NCI-H446 (cell line): ENCODE data around the gene CDC42EP2.
A peak's percentile ranks its signal among the peaks of the same experiment; 100 is the strongest.
"Not testable (repeated sequence)": the region's sequence is repeated elsewhere in the genome, so short reads cannot be mapped to it uniquely, and the experiment has no call there.

Source experiments
- DNase-seq, 2 experiments: peaks; one replicate each; lab custom pipeline; 2025; lab: John Stamatoyannopoulos, UW

Gene CDC42EP2

GRCh38 chr11:65317025-65317786 lies 2.5 kb downstream of the CDC42EP2 start:
- no peak for DNase-seq

GRCh38 chr11:65320386-65321075 lies 5.9 kb downstream of the CDC42EP2 start:
- DNase-seq, result no peak

GRCh38 chr11:65321076-65321475 lies 6.4 kb downstream of the CDC42EP2 start:
- DNase-seq, result no peak

- no peak for DNase-seq
Observed at GRCh38 chr11:65321828-65322485, 7.3 kb downstream of the CDC42EP2 start.

- DNase-seq, result no peak
Observed at GRCh38 chr11:65323813-65324212, 9.1 kb downstream of the CDC42EP2 start.

GRCh38 chr11:65325435-65325834 lies 10.8 kb downstream of the CDC42EP2 start:
- DNase-seq, result no peak

- no peak for DNase-seq
Observed at GRCh38 chr11:65327021-65327420, 12.4 kb downstream of the CDC42EP2 start.

GRCh38 chr11:65329478-65329877 lies 14.8 kb downstream of the CDC42EP2 start:
- DNase-seq, result no peak

- peak; percentile 89 to 93 for DNase-seq
Observed at GRCh38 chr11:65329944-65330403, 15.3 kb downstream of the CDC42EP2 start.

- no peak for DNase-seq
Observed at GRCh38 chr11:65330544-65330943, 15.9 kb downstream of the CDC42EP2 start.

GRCh38 chr11:65332591-65332990 lies 17.9 kb downstream of the CDC42EP2 start:
- not testable (repeated sequence) for DNase-seq

GRCh38 chr11:65334696-65335295 lies 20.1 kb downstream of the CDC42EP2 start:
- DNase-seq, result no peak

- no peak for DNase-seq
Observed at GRCh38 chr11:65338676-65339075, 24.0 kb downstream of the CDC42EP2 start.

GRCh38 chr11:65340226-65340625 lies 25.6 kb downstream of the CDC42EP2 start:
- no peak for DNase-seq

- no peak for DNase-seq
Observed at GRCh38 chr11:65341856-65342255, 27.2 kb downstream of the CDC42EP2 start.

GRCh38 chr11:65351511-65351910 lies 36.8 kb downstream of the CDC42EP2 start:
- no peak for DNase-seq

- DNase-seq, result peak in 1 of 2 experiments; percentile 7
Observed at GRCh38 chr11:65352783-65353182, 38.1 kb downstream of the CDC42EP2 start.

- DNase-seq, result no peak
Observed at GRCh38 chr11:65353376-65353775, 38.7 kb downstream of the CDC42EP2 start.

GRCh38 chr11:65353900-65354264 lies 39.2 kb downstream of the CDC42EP2 start:
- no peak for DNase-seq

- DNase-seq, result peak; percentile 95 to 98
Observed at GRCh38 chr11:65354265-65355012, 39.8 kb downstream of the CDC42EP2 start, which contains the start of gene TIGD3. TIGD3 (plus strand) TSS chr11:65354751; CDS start chr11:65355809, 1,058 bp downstream.

- no peak for DNase-seq
Observed at GRCh38 chr11:65355013-65355775, 40.5 kb downstream of the CDC42EP2 start.
